HG03196 (cell line): Measurements from ENCODE around the gene ADAMTSL2.

ENCODE experiments used
- ATAC-seq: cut with Tn5 transposase; IDR thresholded peaks from one replicate; pipeline ENCODE4 v1.9.1; 2021; ENCODE audit not compliant: unreplicated experiment

The ADAMTSL2 gene

DNA sequence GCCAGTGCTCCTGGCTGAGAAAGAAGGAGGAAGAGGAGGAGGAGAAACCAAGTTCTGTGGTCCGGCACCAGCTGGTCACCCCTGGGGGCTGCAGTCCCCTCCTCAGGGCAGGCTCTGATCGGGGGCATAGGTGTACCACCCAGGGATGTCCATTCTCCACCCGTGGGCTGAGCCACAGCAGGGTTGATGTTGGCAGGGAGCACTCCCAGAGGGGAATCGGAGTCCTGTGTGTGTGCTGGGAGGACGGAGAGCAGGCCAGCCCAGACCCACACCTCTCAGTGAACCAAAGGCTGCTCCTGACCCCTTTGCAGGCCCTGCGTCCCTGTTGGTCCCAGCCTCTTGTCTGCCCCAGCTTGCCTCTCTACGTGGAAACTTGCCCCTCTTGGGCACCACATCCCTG lies 4.6 kb upstream of the ADAMTSL2 start:
- ATAC-seq: no peak

DNA sequence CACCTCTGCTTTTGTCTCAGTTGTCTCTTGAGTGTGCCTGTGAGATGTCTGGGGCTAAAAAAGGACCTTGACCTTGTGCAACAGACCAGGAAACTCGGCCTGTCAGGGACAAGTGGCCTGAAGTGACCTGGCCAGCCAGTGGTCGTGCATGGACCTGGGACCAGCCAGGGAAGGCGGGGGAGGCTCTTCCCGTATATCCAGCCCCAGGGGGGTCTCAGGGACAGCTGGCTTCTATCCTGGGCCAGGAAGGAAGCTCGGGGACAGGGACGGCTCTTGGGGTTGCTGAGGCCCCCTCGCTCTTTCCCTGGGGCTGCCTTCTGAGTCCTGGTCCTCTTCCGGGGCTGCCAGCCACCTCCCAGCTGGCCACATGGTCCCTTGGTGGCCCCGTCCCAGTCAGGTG lies 3.2 kb upstream of the ADAMTSL2 start:
- no peak for ATAC-seq

DNA sequence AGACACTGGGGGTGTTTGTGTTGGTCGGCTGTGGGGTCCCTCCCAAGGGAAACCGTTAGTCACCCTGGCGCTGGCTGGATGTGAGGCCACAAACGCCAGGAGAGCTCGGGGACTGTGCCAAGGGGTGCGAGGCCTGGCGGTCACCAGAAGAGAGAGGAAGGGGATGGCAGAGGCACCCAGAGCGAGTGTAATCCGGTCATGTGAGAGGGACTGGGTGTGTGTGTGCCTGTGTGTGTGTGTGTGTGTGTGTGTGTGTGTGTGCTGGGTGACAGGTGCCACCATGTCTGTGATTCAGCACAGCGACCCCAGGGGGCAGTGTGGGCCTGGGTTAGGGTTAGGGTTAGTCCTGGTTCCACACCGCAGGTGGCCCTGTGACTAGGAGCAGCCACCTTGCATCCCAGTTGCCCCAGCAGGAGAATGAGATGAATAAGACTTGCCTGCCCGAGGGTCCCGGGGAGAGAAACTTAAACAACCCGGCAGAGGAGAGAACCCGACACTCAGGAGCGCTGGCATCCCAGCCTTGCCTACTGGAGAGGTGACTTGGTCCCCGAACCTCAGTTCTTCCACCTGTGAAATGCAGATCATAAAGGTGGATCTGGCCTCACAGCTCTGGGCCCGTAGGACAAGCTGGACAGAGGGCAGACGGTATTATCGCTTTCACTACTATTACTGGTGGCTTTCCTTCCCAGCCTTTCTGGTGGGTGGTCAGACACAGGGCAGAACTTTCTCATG lies 1.4 kb upstream of the ADAMTSL2 start:
- no peak for ATAC-seq

DNA sequence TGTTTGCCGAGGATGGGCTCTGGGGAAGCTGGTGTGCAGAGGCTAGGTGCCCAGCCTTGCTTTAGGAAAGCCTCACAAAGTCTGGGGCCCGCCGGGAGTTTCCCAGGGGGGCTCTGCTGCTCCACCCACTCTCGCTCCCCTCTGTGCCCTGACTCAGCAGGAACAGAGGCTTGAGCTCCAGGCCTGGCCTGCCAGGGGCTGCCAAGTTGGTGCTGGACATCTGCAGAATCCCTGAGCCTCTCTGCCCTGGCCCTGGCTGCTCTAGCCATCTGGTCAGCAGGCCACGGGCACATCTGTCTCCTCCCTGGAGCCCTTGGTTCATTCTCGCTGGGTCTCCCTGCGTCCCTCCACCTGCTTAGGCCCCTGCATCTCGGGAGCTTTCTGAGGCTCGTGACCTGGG lies 647 bp upstream of the ADAMTSL2 start:
- no peak for ATAC-seq

DNA sequence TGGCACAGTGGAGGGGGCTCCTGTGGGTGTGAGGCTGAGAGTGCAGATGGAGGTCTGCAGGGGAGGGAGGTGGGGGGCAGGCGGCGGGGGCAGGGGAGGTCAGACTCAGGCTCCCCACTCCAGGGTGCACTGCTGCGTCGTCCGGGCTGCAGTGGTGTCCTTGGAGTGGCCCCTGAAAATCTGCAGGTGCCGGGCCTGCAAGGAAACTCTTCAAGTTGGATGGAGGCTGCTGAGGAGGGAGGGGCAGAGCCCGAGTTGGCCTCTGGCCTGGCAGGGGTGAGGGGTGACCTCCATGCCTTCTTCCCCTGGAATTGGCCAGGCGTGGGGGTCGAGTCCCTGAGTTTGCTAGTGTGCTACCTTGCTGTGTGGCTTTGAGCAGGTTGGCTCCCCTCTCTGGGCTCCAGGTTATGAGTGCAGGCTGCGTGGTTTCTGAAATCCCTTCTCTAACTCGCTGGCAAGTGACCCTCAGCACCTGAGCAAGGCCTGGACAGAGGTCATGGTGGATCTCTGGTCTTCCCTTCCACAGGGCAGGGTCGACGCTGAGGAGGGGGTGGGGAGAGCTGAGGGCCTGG lies 888 bp downstream of the ADAMTSL2 start:
- ATAC-seq: no peak

DNA sequence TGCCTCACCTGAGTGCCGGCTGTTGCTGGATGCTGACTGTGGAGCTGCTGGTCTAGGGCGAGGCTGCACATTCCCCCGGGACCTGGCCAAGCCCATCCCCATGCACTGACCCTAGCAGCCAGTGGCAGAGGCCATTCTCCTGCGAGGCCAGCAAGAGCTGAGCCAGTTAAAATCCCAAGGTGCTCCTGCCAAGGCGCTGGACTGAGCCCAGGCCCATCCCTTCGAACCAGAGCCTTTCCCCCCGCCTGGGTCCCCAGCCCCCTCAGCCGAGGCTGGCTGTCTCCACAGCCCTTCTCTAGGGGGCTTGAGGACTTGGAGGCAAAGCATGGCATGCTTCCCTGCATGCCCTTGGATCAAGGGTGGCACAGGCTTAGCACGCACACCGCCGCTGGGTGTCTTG lies 1.6 kb downstream of the ADAMTSL2 start:
- no peak for ATAC-seq

DNA sequence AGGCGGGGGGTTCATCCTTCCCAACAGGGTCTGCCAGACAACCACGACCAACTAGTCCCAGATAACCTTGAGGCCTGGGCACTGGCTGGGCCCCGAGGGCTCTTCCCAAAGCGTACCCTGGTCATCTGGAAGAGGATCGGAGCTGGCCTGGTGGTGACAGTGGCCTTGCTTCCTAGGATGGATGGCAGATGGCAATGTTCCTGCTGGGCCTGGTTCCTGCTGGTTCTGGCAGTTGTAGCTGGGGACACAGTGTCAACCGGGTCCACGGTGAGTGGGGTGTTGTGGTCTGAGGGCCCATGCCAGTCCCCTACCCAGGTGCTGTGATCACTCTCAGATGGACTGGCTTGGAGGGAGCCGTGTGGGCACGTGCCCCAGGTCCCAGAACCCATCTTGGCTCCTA lies 2.0 kb downstream of the ADAMTSL2 start:
- ATAC-seq: no peak

DNA sequence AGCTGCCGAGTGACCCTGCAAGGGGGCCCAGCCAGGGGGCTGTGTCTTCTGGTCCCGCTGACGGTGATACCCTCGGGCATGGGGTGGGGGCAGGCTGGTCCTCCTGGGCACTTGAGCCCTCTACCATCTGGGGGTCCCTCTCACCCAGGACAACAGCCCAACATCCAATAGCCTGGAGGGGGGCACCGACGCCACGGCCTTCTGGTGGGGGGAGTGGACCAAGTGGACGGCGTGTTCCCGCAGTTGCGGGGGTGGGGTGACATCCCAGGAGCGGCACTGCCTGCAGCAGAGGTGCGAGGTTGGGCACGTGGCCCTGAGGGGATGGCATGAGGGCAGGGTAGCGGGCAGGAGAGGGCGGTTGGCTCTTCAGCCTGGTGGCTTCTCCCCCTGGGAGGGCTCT lies 2.8 kb downstream of the ADAMTSL2 start:
- ATAC-seq: no peak

DNA sequence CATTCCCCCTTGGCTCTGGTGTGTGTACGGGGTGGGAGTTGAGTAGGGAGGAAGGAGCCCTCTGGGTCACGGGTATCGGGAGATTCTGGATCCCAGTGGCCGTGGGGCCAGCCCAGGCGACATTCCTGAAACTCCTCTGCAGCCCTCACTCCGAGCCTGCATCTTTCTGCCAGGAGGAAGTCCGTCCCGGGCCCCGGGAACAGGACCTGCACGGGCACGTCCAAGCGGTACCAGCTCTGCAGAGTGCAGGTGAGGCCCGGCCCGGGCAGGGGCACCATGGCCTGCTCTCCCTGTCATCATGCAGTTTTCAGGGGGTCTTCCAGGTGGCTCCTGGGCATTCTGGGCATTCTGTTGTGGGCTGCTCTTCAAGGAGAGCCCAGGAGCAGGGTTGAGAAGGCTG lies 3.7 kb downstream of the ADAMTSL2 start:
- no peak for ATAC-seq

DNA sequence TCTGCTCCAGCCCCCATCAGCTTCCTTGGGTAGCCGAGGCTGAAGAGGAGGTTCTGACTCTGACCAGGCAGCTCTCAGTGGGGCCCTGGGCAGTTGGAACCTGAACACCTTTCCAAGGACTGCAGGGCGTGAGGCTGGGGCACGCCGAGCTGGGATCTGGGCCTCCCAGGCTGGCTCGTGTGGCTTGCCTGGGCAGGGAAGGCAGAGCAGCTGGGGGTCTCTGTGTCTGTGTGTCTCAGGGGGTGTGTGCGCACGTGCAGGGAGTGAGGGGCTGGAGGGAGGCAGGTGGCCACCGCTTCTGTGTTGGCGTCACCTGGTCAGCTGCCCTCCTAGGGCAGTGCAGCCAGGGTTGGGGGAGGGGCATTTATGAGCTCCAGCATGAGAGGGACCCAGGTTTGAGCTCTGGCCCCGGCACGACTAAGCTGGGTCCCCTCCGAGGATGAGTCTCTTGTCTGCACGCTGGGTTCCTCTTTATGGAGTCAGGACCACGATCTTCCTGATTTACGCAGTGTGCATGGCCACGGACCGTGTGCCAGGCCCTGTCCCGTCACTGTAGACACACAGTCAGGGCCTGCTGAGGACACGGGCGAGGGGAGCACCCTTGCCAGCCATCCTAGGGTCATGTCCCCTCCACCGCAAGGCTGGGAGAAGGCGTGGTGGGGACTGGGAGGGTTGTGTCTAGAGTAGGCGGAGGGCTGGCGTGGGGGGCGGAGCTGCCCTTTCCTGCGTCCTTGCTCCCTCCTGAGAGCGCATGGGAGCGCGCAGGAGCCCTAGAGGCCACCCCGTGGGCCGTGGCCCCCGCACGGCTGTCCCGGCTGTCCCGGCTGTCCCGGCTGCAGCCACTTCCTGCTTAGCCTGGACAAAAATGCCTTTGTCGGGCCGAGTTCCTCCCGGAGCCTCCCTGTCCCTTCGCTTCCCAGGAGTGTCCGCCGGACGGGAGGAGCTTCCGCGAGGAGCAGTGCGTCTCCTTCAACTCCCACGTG lies 4.6 kb downstream of the ADAMTSL2 start:
- ATAC-seq: no peak

DNA sequence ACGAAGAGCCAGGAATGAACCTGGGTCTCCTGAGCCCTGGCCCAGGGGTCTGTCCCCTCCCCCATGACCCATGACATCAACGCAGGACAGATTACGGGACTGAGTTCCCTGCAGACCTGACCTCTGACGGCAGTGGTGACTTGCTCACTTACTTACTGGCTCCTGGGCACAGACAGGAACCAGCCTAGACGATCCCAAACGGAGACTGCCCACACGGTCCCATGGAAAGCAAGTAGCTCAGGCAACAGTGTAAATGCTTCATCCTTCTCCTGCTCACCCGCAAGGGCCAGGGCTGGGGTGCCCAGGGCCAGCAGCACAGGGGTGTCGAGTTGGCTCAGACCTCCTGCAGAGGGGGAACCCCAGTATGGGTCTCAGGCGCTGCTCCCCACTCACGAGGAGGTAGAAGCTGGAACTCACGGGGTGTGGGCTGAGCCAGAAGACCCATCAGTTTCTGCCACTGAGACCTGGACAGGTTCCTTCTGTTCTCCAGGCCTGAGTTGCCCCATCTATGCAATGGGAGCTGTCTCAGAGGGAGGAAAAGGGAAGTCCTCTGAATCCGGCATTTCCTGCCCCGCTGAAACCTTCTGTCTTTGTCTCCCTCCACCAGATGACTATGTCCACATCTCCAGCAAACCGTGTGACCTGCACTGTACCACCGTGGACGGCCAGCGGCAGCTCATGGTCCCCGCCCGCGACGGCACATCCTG lies 5.6 kb downstream of the ADAMTSL2 start:
- ATAC-seq: no peak

DNA sequence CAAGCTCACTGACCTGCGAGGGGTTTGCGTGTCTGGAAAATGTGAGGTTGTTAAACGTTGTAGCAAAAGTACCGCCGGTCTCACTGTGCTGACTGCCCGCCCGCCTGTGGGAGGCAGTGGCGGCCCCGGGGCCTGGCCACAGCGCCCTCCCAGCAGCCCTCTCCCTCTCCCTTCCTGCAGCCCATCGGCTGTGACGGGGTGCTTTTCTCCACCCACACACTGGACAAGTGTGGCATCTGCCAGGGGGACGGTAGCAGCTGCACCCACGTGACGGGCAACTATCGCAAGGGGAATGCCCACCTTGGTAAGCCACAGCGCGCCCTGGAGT lies 6.2 kb downstream of the ADAMTSL2 start:
- ATAC-seq: no peak

DNA sequence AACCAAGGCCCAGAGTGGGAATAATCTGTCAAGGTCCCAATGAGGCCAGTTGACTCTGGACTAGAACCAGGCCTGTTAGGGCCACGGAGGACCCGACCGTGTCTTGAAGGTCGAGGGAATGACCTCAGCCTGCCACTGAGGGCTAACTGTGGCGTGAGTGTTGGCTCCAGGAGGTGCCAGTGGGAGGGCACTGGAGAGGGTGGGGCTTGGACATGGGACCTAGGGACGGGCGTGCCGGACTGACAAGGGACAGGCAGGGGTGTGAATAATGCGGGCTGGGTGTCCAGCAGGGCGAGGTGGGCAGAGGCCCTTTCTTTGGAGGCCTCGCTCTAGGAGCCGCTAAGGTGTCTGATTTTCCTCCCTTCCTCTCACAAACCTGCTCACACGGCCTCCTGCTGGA lies 7.5 kb downstream of the ADAMTSL2 start:
- ATAC-seq: no peak

DNA sequence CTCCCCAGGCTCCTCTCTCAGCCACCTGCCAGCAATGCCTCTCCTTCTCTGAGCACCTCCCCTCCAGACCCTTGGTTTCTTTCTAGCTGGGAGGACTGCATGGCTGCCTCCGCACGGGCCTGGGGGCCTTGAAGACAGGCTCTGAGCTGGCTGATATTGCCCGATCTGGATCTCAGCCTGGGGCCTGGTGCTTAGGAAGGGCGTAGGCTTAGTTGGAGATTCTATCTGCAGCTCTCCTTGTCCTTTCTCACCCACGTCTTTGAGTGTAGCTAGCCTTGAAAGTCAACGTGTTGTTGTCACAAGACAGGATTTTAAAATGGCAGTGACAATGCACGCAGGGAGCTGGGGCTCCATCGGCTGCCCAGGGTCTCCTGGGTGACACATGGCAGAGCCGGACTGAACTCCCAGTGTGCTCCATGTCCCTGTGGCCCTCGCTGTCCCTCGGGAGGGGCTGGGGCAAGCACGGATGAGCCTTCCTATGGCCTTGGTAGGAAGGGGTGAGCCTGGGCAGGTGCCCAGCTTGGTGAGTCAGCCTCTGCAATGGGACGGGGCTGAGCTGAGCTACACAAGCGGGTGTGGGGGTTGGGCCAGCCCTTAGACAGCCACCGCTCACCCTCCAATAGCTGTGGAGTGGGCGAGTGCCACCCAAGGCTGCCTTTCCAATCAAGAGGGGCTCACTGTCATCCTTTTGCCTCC lies 9.4 kb downstream of the ADAMTSL2 start:
- ATAC-seq: no peak

DNA sequence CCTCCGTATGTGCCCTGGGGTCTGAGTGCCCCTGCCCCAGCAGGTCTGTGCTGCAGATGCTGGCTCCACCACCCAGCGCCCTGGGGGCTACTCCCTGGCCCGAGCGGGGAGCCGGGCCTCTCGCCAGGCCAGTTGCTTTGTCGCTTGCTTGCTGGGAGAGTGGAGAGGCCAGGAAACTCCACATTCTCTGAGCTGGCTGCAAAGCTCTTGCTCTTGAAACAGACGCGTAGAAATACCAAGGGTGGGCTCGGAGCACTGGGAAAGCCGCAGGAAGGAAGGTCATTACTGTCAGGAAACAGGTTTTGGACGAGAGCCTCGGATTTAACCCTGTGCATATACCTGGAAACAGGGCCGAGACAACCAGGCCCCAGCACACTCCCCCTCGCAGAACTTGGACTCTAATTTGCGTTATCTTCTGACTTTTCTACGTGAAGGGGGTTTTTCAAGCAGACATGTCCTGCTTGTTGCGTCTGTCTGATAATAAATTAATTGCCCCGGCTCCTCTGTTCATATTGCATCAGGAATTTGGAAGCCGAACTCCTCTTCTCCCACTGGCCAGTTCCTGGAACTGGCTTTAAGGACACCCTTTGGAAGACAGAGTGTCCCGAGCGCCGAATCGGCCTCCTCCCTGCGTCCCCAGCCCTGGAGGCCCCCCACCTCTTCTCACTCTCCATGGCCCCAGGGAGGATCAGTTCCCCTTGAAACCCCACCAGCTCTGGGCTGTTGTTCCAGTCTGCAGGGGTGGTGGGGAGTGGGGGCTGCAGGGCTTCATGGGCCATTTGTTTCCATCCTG lies 11.2 kb downstream of the ADAMTSL2 start:
- no peak for ATAC-seq

DNA sequence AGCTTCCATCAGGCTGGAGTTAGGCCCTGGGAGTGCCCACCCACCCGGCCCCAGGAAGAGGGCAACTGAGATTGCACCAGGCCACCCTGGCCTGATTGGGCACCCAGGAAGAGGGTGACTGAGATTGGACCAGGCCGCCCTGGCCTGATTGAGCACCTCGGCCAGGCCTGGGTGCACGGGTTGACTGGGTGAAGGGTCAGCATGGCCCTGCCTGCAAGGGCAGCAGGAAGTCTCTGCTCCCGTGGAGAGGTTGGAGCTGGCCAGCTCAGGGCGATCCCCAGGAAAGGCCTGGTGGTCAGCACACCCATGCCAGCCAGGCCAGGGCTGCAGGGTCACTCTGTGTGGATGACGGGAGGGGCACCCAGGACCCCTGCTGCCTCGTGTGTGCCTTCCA lies 11.8 kb downstream of the ADAMTSL2 start:
- no peak for ATAC-seq

DNA sequence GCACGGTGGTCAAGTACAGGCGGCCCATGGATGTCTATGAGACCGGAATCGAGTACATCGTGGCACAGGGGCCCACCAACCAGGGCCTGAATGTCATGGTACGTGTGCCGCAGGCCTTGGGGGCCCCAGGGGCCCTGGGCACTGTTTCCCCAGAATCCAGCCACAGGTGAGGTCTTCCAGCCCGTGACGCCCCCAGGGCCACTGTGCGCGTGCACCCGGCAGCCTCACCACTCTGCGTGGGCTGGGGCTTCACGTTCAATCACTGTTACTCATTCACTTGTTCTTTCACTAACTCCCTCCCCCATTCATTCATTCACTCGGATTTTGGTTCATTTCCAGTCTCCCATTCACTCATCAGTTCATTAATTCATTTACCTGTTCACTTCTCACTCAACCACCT lies 12.6 kb downstream of the ADAMTSL2 start:
- no peak for ATAC-seq

DNA sequence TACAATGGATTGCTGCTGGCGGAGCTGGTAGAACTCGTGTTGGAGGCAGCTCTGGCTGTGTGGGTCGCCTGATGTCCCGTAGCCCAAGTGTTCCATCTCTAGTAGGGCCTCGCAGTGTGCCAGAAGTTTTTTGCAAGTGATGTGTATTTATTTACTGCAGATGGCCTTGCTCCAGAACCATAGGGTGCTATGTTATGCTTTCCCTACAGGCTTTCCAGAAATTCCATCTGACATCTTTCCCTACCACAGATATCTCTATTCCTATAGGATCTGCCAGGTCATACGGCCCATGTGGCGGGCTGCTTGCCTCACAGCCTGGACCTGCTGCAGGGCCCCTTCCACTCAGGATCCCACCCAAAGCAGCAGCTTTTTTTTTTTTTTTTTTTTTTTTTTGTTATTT lies 16.9 kb downstream of the ADAMTSL2 start:
- ATAC-seq: no peak

DNA sequence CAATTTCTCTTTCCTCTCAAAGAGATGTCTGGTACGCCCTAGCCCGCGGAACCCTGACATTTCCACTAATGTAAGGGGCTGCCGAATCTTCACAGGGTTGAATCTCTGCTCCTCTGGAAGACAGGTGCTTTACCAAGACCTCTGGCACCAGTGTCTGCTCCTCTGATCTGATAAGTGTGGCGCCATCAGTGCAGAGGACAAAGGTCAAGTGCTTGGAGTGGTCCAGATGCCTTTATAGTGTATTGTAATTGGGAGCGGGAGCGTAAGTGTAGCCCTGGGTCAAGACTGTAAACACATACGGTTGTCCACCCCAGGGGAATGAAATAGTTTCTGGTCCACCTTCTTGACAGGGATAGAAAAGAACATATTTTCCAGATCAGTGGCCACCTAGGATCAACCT lies 17.7 kb downstream of the ADAMTSL2 start:
- no peak for ATAC-seq

DNA sequence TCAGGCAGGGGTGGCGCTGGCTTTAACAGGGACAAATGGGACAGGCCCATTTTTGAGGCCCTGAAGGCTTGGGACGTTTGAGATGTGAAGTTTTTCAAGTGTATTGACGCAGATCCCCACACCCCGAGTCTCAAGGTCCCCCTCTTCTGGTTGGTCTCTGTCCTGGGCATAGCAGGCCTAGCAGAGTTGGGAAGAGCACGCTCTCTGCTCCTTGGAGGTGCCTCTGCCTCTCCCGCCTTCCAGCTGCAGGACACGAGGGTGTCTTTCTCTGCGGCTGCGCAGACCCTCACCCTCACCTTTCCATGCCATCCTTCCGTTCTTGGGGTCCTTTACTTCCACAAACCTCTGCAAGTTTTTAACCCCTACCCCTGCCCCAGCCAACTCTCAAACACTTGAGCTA lies 18.6 kb downstream of the ADAMTSL2 start:
- ATAC-seq: no peak
